BLaER1 treated with 17β-estradiol and CSF1 and Interleukin-3, amounts not matched to agents 10 nM and 100 nM (cell line): ENCODE data around the gene VCX3B.
"Not testable (repeated sequence)": the region's sequence is repeated elsewhere in the genome, so short reads cannot be mapped to it uniquely, and the experiment has no call there.

ENCODE experiments used
- H3K27ac ChIP-seq, 11 experiments: shearing (Covaris generic); formaldehyde crosslinking; 2 replicates each; pipeline ENCODE4 v1.8.1; 2022
- H3K27me3 ChIP-seq, 11 experiments: shearing (Covaris generic); formaldehyde crosslinking; 2 replicates each; pipeline ENCODE4 v1.8.1; 2022
- H3K36me3 ChIP-seq, 11 experiments: shearing (Covaris generic); formaldehyde crosslinking; 2 replicates each; pipeline ENCODE4 v1.8.1; 2022
- H3K4me1 ChIP-seq, 10 experiments: shearing (Covaris generic); formaldehyde crosslinking; 2 replicates each; pipeline ENCODE4 v1.8.1; 2022
- H3K4me2 ChIP-seq, 11 experiments: shearing (Covaris generic); formaldehyde crosslinking; 2 replicates each; pipeline ENCODE4 v1.8.1; 2022
- H3K4me3 ChIP-seq, 10 experiments: shearing (Covaris generic); formaldehyde crosslinking; 2 replicates each; pipeline ENCODE4 v1.8.1; 2022
- H3K9ac ChIP-seq, 11 experiments: shearing (Covaris generic); formaldehyde crosslinking; 2 replicates each; pipeline ENCODE4 v1.8.1; 2022
- H3K9me3 ChIP-seq, 11 experiments: shearing (Covaris generic); formaldehyde crosslinking; replicated peaks in 1 of 11; 2 replicates each; pipeline ENCODE4 v1.8.1; 2022
- H4K20me1 ChIP-seq, 11 experiments: shearing (Covaris generic); formaldehyde crosslinking; 2 replicates each; pipeline ENCODE4 v1.8.1; 2022
- Cebpa-rat ChIP-seq, 11 experiments: shearing (Covaris generic); IDR thresholded peaks; 2 replicates each; pipeline ENCODE4 v1.8.1; 2022

VCX3B gene

DNA sequence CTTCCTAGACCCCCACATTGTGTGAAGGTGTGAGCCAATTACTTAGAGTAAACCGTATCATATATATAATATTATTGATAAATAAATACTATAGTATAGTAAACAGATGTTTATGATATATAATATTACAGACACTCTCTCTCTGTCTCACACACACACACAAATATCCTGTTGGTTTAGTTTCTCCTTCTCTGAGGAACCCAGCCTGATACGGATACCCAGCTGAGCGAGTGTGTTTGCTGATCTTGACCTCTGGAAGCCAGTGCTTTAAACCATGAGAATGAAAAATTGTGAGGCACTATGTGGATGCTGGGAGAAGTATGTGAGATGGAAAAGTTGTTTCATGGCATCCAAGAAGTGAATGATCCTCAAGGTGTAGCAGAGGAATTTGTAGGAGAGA is at the start of gene VCX3B:
TSS of gene VCX3B (plus strand) at position 301 of the 400 bp plus-strand sequence. CDS start 621 bp downstream, outside the sequence.
- H3K27ac ChIP-seq, H3K4me3 ChIP-seq, H3K9ac ChIP-seq, H3K9me3 ChIP-seq, H3K4me1 ChIP-seq, H3K36me3 ChIP-seq, H4K20me1 ChIP-seq, H3K27me3 ChIP-seq, H3K4me2 ChIP-seq: not testable (repeated sequence)

DNA sequence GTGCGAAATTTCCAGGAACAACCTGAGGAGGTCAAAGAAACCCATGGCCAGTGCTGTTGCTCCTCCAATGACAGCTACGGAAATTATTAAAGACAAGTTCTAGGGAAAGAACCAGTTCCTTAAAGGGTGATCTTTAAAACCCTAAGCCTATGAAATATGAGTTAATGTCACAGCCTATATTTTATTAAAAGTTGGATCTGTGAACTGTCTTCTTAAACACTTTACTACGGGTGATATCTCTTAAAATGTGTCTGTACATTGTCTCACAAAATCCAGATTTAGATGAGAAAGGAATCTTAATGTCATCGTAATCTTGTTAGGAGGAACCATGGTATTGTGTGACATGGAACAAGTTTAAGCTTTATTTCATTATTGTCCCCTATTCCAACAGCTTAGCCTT is 46.3 kb upstream of the VCX3B start:
- no peaks in the 10 kb centered on the region for H3K36me3 ChIP-seq
- H3K4me3 ChIP-seq, result no peak overlapping the region
- H3K9me3 ChIP-seq, result peaks cover 0 to 7% (median 0%) of the 10 kb centered on the region in 11 experiments; a peak in 1 of 22 replicates
- H4K20me1 ChIP-seq, result no peaks in the 10 kb centered on the region
- H3K27ac ChIP-seq, result no peak overlapping the region
- no peak overlapping the region for H3K4me2 ChIP-seq
- H3K9ac ChIP-seq, result no peak overlapping the region
- H3K27me3 ChIP-seq, result no peaks in the 10 kb centered on the region
- no peaks in the 10 kb centered on the region for H3K4me1 ChIP-seq
- no peak for TF ChIP-seq Cebpa-rat (IDR thresholded peaks at IDR 0.05)

DNA sequence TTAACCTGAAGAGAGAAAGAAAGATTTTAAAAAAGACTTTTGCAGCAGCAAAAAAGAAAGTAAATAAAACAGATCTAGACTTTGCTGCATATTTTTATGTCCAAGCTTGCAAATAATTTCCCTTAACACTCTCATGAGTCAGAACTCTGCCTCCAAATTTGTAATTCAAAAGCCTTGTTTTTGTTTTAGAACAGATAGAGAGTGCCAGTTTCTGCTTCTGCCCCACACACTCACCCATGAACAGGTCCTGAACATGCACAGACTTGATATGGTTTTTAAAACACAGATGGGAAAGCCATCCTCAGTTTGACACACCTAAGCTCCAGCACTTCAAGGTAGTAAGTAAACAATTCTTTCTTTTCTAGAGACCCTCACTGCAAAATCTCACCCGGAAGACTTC is 39.7 kb upstream of the VCX3B start:
- Histone ChIP-seq H3K4me3 (no peak overlapping the region), H3K4me2 (no peak overlapping the region), H3K9me3 (peaks cover 0 to 7% (median 0%) of the 10 kb centered on the region in 11 experiments; a peak in 1 of 22 replicates), H4K20me1 (no peaks in the 10 kb centered on the region), H3K4me1 (no peaks in the 10 kb centered on the region), H3K27me3 (no peaks in the 10 kb centered on the region), H3K36me3 (no peaks in the 10 kb centered on the region), H3K27ac (no peak overlapping the region), H3K9ac (no peak overlapping the region)
- no peak for TF ChIP-seq Cebpa-rat (IDR thresholded peaks at IDR 0.05)

DNA sequence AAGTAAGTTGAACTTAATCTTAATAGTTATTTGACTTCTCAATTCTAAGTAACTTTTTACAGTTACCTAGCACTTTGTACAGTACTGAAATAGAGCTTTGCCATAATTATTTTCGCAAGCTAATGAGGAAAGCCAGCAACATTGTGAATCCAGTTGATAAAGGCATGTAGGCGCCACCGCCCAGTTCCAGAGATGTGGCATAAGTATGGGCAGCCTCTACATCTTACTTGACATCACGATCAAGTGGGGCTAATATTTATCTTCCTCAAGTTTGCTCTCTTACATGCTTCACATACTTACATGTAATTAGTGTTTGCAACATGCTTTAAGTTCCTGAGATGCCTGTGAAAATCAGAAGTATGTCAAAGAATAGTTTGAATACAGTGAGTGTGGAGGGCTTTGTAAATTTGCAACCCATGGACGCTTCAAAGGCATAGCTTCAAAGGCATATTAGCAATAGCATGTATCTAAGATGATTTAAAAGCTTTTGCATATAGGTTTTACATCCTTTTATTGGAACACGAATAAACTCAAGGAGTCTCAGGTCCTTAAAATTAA is 34.9 kb upstream of the VCX3B start:
- no peaks in the 10 kb centered on the region for H3K36me3 ChIP-seq
- no peaks in the 10 kb centered on the region for H3K4me1 ChIP-seq
- H3K4me2 ChIP-seq, result no peak overlapping the region
- no peak overlapping the region for H3K9ac ChIP-seq
- no peak overlapping the region for H3K27ac ChIP-seq
- no peak for TF ChIP-seq Cebpa-rat (IDR thresholded peaks at IDR 0.05)
- no peak overlapping the region for H3K4me3 ChIP-seq
- no peaks in the 10 kb centered on the region for H3K9me3 ChIP-seq
- H4K20me1 ChIP-seq, result no peaks in the 10 kb centered on the region
- H3K27me3 ChIP-seq, result no peaks in the 10 kb centered on the region

DNA sequence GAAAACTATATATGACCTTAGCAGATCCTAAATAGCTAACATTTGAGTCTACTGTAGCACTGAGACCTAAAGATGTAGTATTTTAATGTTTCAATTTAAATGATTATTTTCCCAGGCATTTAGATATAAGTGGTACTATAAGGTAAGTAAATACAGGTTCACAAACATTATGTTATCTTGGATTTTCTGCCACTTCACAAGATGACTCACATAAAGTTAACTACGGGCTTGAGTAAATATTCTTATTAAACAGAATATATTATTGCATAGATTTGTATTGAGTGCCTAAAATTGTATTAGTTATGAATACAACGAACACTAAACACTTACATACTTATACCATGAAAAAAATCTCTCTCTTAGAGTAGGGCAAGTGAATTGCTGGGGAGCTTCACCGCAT is 34.2 kb upstream of the VCX3B start:
- H4K20me1 ChIP-seq, result no peaks in the 10 kb centered on the region
- TF ChIP-seq Cebpa-rat (IDR thresholded peaks at IDR 0.05), result no peak
- H3K9me3 ChIP-seq, result no peaks in the 10 kb centered on the region
- H3K4me3 ChIP-seq, result no peak overlapping the region
- H3K36me3 ChIP-seq, result no peaks in the 10 kb centered on the region
- no peak overlapping the region for H3K9ac ChIP-seq
- no peaks in the 10 kb centered on the region for H3K4me1 ChIP-seq
- no peaks in the 10 kb centered on the region for H3K27me3 ChIP-seq
- no peak overlapping the region for H3K27ac ChIP-seq
- H3K4me2 ChIP-seq, result no peak overlapping the region

DNA sequence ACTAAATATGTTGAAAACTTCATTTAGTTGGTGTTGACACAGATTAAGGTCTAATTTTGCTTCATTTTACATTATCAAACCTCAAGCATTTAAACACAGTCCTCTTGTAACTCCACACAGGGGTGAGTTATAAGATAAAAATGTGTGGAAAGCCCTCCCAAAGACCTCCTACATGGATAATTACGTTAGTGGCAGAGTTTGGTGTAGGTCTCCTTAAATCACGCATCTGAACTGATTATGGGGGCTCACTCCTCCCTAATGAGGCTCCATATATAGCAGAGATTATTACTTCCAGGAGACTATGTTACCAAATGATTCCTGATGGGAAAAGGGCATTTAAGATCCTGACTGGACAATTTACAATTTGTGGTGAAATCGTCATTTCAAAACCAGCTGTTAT is 32.2 kb upstream of the VCX3B start:
- TF ChIP-seq Cebpa-rat (IDR thresholded peaks at IDR 0.05), result no peak
- no peak overlapping the region for H3K4me2 ChIP-seq
- H3K27me3 ChIP-seq, result no peaks in the 10 kb centered on the region
- no peak overlapping the region for H3K9ac ChIP-seq
- H3K27ac ChIP-seq, result no peak overlapping the region
- no peak overlapping the region for H3K4me3 ChIP-seq
- H3K36me3 ChIP-seq, result no peaks in the 10 kb centered on the region
- H4K20me1 ChIP-seq, result no peaks in the 10 kb centered on the region
- H3K9me3 ChIP-seq, result no peaks in the 10 kb centered on the region
- no peaks in the 10 kb centered on the region for H3K4me1 ChIP-seq

DNA sequence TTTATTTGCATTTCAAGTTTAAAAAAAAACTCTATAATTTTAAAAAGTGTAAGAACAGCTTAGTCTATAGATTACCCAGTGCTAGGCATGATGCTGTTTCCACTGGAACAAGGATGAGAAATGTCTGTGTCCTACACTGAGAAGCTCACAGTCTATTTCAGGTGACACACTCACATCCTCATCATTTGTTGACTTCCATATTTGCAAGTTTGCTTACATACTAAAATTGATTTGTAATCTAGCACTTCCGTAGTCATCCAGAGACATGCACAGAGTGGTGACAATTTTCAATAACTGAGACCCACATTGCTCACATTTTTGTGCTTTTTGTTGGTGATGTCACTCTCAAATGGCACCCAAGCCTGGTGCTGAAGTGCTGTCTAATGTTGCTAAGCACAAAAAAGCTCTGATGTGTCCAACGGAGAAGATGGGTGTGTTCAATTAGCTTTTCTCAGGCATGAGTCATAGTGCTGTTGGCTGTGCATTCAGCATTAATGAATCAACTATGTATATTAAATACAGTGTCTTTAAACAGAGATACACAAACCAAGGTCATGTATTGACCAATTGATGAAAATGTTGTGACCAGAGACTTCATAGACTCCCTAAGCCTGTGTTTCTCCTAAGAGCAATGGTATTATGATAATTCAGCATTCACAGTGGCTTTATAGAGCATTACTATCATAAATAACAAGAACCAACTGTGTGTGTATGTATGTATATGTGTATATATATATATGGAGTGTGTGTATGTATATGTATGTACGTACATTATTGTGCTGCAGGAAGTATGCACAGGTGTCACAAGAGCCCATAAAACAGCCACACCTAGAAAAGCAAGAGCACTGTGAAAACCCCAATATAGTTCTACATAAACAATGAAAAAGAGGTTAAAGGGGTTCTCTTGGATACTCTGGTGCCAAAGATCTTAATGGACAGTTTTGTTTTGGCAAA is 31.2 kb upstream of the VCX3B start:
- Histone ChIP-seq H3K9me3 (no peaks in the 10 kb centered on the region), H3K27ac (no peak overlapping the region), H3K4me1 (no peaks in the 10 kb centered on the region), H3K36me3 (no peaks in the 10 kb centered on the region), H4K20me1 (no peaks in the 10 kb centered on the region), H3K4me3 (no peak overlapping the region), H3K9ac (no peak overlapping the region), H3K27me3 (no peaks in the 10 kb centered on the region), H3K4me2 (no peak overlapping the region)
- no peak for TF ChIP-seq Cebpa-rat (IDR thresholded peaks at IDR 0.05)

DNA sequence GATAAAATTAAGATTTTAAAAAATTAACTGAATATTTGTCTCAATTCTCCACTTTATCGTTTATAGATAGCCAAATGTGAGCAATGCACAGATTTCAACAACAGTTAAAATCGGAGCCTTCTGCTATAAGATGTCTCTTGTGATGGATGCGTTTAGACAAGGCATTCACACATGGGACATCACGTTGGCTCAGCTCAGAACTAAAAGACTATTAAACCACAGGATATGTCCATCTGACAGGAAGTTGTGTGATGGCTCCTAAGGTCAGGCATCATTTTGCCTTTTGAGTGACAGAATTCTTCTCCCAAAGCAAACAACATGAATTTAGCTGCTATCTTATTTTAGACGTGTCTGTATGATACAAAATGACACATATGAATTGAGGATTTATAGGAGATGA is 17.3 kb upstream of the VCX3B start:
- Histone ChIP-seq H3K4me2 (no peak overlapping the region), H3K4me3 (no peak overlapping the region), H3K9me3 (no peaks in the 10 kb centered on the region), H3K36me3 (no peaks in the 10 kb centered on the region), H3K27ac (no peak overlapping the region), H3K9ac (no peak overlapping the region), H3K4me1 (no peaks in the 10 kb centered on the region), H3K27me3 (no peaks in the 10 kb centered on the region), H4K20me1 (no peaks in the 10 kb centered on the region)
- no peak for TF ChIP-seq Cebpa-rat (IDR thresholded peaks at IDR 0.05)

DNA sequence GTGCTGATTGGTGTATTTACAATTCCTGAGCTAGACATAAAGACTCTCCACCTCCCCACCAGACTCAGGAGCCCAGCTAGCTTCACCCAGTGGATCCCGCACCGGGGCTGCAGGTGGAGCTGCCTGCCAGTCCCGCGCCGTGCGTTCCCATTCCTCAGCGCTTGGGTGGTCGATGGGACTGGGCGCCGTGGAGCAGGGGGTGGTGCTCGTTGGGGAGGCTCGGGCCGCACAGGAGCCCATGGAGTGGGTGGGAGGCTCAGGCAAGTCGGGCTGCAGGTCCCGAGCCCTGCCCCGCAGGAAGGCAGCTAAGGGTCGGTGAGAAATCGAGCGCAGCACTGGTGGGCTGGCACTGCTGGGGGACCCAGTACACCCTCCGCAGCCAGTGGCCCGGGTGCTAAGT is 12.3 kb upstream of the VCX3B start:
- not testable (repeated sequence) for H3K27ac ChIP-seq, H3K36me3 ChIP-seq, H3K4me2 ChIP-seq, H3K27me3 ChIP-seq, H3K4me1 ChIP-seq, H4K20me1 ChIP-seq, H3K4me3 ChIP-seq, H3K9me3 ChIP-seq, H3K9ac ChIP-seq

DNA sequence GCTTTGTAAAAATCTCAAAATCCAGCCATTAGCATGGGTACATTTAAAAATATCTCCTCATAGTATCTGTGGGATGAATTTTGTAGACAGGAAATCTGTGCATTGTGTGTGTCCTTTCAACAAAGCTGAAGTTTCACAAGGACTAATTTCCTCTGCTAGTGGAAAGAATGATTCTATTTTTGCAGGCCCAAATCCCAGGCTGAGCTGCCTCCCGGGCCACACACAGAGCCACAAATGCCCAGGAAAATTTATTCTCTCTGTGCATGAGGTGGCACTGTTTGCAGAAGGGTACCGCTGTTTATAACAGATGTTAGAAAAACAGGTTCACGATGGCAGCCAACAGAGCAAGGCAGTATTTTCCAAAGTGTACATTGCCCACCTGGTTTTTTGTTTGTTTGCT is 11.0 kb upstream of the VCX3B start:
- no peaks in the 10 kb centered on the region for H4K20me1 ChIP-seq
- H3K4me2 ChIP-seq, result peak overlapping the region in 2 of 11 experiments; percentile 5 to 11; a peak in 2 of 22 replicates
- no peaks in the 10 kb centered on the region for H3K36me3 ChIP-seq
- no peak overlapping the region for H3K9ac ChIP-seq
- no peak overlapping the region for H3K27ac ChIP-seq
- TF ChIP-seq Cebpa-rat (IDR thresholded peaks at IDR 0.05), result no peak
- no peak overlapping the region for H3K4me3 ChIP-seq
- peaks cover 0 to 6% (median 0%) of the 10 kb centered on the region in 10 experiments; a peak in 3 of 20 replicates for H3K4me1 ChIP-seq
- H3K27me3 ChIP-seq, result no peaks in the 10 kb centered on the region
- H3K9me3 ChIP-seq, result peaks cover 2 to 9% (median 6%) of the 10 kb centered on the region in 11 experiments; a peak in 21 of 22 replicates
